HG02610 (cell line): ENCODE results near the gene MED9.
"Not testable (repeated sequence)": the region's sequence is repeated elsewhere in the genome, so short reads cannot be mapped to it uniquely, and the experiment has no call there.

ENCODE experiments used
- ATAC-seq: cut with Tn5 transposase; IDR thresholded peaks from one replicate; pipeline ENCODE4 v1.9.1; 2021; ENCODE audit warnings: mild to moderate bottlenecking, moderate library complexity; ENCODE audit not compliant: unreplicated experiment

The MED9 gene

DNA sequence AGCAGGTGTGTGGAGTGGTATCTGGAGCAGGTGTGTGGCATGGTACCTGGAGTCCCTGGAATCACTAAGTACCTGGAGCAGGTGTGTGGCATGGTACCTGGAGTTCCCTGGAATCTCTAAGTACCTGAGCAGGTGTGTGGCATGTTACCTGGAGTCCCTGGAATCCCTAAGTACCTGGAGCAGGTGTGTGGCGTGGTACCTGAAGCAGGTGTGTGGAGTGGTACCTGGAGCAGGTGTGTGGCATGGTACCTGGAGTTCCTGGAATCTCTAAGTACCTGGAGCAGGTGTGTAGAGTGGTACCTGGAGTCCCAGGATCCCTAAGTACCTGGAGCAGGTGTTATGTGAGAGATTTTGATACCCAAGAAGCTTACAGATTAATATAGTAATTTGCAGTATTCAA lies 22.1 kb upstream of the MED9 start:
- ATAC-seq, result not testable (repeated sequence)

DNA sequence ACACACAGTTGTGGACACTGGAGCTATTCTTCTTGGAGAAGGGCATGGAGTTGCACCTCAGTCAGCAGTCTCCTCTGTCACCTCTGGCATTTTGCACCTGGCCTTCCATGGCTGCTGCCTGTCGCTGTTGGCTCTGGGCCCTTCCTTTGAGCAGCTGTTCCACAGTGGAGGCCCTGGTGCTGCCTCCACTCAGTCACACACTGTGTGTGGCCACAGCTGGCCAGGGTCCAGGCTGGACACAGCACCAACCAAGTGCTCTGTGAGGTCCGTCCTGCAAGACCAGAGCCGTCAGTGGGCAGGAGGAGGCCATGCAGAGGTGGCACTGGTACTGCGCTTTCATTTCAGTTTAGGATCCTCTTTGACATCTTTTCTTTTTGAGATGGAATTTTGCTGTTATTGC lies 21.6 kb upstream of the MED9 start:
- ATAC-seq, result no peak

DNA sequence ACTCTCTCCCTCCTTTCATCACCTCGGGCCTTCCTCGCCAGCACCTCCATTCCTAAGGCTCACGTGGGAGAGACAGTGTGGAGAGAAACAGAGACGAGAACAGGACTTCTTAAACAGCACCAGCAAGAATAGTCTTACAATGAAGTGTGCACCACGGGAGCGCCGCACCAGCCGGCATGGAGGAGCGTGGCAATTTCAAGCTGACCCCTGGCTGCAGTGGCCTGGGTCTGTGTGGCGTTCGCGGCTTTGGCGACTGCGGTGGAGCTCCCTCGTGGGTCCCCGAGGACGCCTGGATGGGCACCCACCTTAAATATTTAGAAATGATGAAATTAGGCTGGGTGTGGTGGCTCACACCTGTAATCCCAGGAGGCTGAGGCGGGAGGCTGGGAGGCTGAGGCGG lies 20.5 kb upstream of the MED9 start:
- ATAC-seq, result no peak

DNA sequence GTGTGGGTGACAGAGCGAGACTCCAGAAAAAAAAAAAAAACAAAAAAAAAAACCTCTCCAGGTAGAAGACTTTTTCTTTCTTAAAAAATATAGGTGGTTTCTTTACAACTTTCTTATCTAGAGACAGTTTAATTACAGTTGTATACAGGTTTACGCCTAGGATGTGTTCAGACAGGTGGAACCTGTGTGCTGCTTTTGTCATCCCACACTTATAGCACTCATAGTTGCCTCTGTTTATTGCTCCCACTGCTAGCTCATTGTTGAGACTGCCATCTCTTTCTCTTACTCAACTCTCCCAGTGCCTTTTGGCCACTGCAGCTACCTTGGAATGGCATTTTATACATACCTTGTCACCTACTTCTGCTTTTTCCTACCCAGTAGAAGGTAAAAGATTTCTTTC lies 19.1 kb upstream of the MED9 start:
- ATAC-seq, result no peak

DNA sequence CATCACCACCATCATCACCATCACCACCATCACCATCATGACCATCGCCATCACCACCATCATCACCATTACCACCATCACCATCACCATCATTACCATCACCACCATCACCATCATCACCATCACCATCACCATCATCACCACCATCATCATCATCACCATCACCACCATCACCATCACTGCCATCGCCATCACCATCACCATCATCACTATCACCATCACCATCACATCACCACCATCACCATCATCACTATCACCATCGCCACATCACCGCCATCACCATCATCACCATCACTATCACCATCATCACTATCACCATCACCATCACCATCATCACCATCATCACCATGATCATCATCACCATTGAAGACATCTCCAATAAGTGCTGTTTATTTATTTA lies 16.8 kb upstream of the MED9 start:
- no peak for ATAC-seq

DNA sequence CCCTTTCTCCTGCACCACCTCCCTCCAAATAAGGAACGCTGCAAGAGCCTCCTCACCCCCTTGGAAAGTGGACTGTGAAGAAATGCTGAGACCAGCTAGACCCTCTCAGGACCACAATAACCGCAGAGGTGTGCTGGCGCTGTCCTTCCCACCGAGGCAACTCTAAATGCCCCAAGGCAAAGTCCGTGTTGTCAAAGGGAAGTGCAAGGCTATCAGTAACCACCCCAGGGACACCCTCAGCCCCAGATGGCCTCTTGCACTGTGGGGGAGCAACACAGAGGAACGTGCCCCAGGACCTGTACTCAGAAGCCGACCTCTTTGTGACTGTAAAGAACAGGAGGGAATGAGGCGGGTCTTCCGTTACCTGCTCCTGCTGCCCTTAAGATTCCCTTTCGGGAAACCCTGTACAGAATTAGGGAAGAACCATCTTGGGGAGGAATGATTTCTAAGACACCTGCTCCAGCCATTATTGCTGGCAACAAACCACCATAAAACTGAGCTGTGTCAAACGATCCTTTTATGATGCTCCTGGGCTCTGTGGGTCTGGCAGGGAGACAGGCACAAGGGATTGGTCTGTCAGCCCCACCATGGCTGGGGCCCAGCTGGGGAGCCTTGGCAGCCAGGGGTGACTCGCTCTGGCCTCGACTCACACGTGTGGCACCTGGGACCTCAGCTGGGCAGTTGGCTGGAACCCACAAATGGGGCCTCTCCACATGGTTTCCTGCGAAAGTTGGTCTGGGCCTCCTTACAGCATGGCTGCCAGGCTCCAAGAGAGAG lies 14.6 kb upstream of the MED9 start:
- no peak for ATAC-seq

DNA sequence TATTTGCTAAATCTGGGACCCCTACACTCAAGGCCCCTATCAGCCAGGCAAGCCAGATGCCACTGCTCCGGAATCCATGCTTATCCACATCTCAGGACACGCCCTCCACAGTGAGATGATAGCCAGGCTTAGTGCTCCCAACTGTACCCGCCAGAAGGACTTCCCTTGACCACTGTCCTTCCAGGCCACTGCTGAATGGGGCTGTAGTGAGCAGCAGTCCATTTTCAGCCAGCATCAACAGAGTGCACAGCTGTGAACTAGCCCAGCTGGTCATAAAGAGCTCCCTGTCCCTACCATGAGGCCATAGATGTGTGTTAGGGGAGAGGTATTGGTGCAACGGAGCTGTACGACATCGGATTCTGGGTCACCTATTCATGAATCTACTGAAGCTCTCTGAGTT lies 13.0 kb upstream of the MED9 start:
- ATAC-seq, result no peak

DNA sequence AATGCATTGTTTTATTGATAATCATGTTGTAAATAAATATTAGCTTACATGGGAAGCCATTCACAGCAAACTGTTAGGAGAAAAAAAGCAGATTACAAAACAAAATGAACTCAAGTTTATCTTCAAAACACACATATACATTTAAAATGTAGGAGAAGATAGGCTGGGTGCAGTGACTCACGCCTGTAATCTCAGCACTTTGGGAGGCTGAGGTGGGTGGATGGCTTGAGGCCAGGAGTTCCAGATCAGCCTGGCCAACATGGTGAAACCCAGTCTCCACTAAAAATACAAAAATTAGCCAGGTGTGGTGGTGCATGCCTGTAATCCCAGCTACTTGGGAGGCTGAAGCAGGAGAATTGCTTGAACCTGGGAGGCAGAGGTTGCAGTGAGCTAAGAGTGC lies 10.9 kb upstream of the MED9 start:
- not testable (repeated sequence) for ATAC-seq

DNA sequence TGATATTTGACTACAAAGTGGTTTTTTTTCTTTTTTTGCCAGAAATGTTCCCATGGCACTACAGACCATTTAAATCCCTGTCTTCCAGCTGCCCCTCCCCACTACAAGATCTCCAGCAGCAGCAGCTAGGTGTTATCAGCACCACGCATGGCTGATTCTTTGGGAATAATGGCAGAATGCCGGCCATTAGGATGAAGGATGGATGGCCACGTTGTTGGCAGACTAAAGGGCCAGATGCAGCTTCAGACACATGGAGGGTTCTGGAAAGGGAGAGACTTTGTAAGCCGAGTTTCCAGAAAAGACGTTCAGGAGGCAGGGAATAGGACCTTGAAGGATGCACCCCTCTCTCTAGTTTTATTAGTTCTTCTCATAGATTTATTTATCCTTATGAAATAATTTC lies 10.3 kb upstream of the MED9 start:
- ATAC-seq, result no peak

DNA sequence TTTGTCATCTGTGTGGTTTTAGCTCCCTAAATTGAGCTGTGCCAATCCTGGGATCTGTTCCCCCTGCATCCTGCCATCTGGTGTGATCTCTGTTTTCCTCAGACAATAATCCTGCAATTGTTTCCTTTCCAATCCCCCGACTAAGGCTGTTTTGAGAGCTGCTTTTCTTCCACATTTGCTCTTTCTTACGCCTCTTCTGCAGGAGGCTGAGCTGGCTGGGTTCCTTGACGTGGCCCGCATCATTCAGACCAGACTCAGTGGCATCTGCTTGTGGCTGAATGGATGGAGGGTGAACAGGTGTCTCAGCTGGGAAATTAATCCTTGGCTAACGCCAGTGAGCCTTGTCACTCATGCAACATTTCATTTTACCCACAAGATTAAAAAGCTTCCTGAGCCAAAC lies 9.8 kb upstream of the MED9 start:
- ATAC-seq, result no peak

DNA sequence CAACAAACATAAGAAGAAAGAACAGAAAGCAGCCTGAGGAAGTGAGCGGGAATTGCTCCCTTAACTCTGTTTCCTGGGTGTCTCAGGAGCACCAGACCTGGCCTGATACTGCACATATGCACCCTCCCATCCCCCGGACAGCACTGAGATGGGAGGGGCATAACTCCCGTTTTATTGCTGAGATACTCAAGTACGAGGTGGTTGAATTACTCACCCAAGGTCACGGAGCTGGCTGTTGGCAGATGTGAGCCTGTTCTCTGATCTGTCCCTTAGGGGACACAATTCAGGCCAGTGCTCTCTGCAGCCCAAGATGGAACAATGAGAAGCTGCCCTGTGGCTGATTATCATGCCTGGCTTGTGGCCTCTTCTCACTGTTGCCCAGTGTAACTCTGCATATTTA lies 9.1 kb upstream of the MED9 start:
- ATAC-seq, result no peak

DNA sequence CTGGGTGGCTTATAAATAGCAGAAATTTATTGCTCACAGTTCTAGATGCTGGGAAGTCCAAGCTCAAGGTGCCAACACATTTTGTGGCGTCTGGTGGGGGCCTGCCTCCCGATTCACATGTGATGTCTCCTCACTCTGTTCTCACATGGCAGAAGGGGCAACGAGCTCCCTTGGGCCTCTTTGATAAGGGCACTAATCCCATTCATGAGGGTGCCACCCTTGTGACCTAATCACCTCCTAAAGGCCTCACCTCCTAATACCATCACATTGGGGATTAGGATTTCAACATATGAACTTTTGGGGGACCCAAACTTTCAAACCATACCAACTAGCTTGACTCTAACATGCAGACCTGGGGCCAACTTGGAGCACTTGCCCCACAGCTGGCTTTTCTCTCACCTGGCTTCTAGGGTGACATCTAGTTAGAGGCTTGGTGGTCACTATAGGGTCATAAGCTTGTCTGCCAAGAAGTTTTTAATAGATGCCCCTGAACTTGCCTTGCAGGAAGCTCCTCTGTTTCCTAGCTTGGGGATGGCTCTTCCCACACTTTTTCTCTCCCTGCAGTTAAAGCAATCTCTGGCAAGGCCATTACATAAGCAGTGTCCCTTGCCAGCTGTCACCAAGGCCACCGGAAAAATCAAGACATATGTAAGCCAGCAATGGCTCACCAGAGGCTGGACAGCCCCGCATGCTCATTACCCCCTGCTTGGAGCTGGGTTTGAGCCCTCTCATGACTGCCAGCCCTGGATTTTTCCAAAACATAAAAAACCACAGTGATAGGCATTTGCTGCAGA lies 8.4 kb upstream of the MED9 start:
- ATAC-seq, result no peak

DNA sequence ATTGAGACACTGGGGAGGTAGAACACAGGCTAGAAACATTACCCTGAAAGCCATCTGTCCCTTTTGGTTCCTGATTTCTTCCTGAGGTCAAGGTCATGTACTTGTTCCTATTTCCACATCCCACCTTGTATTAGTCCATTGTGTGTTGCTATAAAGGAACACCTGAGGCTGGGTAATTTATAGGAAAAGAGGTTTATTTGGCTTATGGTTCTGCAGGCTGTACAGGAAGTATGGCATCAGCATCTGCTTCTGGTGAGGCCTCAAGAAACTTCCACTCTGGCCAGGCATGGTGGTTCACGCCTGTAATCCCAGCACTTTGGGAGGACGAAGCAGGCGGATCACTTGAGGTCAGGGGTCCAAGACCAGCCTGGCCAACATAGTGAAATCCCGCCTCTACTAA lies 7.4 kb upstream of the MED9 start:
- no peak for ATAC-seq

DNA sequence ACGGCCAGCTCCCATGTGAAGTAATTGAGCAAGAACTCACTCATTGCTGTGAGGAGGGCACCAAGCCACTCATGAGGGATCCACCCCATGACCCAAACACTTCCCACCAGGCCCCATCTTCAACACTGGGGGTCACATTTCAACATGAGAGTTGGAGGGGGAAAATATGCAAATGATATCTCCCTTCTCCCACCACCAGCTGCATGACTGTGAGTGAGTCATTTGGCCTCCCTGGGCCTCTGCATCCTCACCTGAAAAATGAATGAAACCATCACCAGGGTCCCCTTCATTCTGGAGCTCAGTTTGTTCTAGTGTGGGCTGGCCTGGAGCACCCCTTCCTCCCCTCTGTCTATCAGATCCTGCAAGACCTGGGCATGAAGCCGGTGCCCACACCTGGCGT lies 6.8 kb upstream of the MED9 start:
- ATAC-seq, result no peak

DNA sequence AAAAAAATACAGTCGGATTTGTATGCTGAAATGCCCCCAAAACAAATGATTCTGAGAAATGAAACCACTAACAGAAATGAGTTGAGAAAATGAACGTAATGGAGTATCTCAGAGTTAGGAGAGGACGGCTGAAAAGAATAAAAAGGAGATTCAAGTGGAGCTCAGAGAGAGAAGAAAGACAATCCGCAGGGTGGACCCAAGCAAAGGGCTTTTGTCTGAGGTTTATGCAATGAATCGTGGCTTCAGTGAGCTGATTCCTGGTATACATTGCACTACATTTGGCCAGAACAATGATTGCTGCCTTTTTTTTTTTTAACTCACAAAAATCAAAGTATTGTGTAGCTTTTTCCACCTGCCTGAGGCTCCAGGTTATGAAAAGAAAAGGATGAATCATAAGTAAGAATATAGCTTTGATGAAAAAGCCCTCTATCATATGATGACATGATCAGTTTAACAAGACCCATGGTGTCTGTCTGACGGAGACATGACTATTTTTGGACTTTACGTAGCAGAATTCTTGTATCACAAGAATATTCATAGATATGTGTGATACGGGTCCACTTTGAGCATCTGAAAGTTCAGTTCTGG lies 4.4 kb upstream of the MED9 start:
- ATAC-seq, result no peak

DNA sequence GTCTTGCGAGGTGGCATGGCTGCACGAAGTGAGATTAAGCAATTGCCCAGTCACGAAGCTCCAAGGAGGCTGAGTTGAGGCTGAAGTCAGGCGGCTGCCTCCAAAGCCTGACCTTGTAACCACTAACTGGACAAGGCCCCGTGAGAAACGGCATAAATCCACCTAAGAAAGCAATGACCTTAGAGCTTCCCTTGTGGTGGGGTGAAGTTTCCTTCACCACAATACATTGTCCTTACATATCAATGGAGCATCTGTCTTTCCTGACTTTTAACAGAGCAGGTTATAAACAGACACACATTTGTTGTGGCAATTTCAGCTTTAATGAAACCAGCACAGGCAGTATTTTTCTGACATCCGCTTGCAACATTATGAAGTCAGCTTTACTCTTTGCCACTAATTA lies 2.5 kb upstream of the MED9 start:
- ATAC-seq, result no peak

DNA sequence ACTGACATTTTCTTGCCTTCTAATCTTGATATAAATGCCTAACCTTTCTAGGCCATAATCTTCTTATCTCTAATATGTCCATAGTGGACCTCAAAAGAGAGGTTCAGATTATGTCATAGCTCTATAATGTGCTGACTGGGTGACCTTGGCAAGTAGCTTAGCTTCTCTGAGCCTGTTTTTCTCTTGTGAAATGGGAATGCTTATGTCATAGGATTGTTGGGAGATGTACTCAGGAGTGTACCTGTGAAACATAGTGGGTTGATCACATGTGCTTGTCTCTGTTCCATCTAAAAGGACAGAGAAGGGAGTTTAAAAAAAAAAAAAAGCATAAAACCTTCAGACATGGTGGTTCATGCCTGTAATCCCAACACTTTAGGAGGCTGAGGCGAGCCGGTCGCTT lies 2.4 kb downstream of the MED9 start:
- no peak for ATAC-seq

DNA sequence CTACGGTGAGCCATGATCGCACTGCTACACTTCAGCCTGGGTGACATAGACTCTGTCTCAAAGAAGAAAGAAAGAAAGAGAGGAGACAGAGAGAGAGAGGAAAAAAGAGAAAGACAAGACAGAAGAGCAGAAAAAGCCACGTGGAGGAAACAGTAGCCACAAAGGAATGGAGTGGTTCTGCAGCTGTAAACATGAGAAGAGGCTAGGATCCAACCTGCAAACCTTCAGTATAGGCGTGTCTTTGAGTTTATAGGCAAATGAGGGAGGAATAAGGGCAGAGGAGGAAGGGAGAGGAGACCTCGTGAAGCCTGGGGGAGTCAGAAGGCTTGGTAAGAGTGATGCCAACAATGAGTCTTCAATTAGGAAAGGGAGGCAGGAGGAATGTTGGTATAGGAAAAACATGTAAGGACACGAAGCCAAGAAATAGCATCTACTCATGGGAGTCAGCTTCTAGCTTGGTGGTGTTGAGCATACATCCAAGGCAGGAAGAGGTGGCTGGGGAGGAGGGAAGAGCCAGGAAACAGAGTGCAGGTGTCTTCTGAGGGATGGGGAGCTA lies 3.9 kb downstream of the MED9 start:
- no peak for ATAC-seq

DNA sequence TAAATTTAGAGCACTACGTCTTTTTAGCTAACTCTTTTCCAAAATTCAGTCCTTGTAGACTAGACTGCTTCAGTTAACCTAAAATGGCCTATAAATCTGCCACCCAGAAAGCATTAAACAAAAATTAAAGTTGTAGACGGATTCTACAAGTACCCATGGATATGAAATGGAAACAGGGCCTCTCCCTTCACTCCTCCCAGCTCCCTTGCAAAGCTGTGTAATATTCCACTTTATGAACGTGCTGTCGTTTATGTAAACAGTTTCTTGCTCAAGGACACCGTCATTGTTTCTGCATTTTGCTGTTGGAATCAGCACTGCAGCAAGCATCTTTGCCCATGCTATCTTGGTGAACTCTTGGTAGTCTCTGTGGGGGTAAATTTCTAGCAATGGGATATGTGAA lies 5.1 kb downstream of the MED9 start:
- ATAC-seq, result no peak

DNA sequence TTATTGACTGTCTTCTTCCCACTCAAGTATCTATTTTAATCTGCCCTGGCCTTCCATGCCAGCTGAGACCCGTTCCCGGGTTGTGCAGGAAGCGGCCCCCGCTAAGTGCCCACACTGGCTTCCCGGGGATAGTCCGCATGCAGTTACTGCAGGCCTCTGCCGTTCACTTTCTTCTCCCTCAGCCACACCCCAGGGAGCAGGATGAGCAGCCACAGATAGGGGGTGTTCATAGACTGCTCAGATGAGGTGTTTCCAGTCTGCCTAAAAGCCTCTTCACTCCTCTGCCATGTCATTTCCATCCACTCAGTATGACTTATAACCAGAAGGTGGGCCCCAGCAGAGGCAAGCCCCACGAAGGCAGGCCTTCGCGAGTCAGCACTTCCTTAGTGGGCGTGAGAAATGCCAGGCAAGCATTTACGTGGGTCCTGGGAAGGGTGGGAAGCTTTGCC lies 7.7 kb downstream of the MED9 start:
- peak; percentile 77 for ATAC-seq

DNA sequence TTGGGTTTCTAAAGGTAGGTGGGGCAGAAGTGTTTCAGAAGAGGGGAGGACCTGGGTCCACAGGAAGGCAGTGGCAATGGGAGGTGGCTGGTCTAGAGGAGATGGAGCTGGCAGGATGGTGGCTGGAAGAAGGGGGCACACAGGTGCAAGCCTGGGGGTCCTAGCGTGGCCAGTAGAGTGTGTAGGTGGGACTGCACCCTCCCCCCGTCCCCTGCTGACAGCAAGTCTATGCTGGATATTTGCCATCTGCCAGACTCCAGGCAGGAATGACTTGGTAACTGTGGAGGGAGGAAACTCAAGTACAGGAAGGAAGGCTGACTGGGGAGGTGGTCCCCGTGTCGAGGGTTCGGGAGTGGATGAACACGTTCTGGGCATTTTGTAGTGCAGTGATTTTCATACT lies 8.6 kb downstream of the MED9 start:
- no peak for ATAC-seq

DNA sequence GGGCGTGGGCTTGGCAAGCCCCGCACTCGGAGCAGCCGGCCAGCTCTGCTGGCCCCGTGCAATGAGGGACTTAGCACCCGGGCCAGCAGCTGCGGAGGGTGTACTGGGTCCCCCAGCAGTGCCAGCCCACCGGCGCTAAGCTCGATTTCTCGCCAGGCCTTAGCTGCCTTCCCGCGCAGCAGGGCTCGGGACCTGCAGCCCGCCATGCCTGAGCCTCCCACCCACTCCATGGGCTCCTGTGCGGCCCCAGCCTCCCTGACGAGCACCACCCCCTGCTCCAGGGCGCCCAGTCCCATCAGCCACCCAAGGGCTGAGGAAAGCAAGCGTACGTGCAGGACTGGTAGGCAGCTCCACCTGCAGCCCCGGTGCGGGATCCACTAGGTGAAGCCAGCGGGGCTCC lies 9.6 kb downstream of the MED9 start:
- ATAC-seq, result not testable (repeated sequence)
